ENCODE results near the gene CATSPERZ. TPM values are rescaled to one million over a fixed set of nuclear protein-coding genes. Genes with fewer than 3 reads are reported as not detected.

CATSPERZ gene
- total and polyA plus RNA-seq, 2 of the 8 experiments (the other 6 are each of a cell fraction or from before 2014, with no cell fraction given): 0.77 TPM; not detected in 1

DNA sequence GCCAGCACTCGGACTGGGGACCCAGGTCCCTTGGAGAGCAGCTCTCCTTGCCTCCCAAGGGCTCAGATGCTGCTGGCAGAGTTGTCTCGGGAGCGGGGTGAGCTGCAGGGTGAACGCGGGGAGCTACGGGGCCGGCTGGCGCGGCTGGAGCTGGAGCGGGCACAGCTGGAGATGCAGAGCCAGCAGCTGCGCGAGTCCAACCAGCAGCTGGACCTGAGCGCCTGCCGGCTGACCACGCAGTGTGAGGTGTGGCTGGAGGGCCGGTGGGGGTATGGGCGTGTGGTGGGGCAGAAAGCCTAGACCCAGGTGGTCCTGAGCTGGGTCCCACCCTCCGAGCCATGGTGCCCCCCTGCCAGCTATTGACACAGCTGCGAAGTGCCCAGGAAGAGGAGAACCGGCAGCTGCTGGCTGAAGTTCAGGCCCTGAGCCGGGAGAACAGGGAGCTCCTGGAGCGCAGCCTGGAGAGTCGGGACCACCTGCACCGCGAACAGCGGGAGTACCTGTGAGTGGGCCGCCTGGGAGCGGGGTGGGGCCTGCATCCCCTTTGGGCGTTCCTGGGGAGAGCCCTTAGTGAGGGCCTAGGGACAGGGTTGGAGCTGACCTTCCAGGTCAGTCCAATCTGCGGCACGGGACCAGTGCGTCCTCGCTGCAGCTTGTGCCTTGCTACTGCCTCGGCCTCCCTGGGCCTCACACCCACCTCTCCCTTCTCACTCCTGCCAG is 53.0 kb downstream of the CATSPERZ start:
- Histone ChIP-seq H3K27me3 (replicated peaks in 1 of 4; ENCODE audit: control insufficient read depth in 3 of 4, extremely low read depth in 1 of 4, insufficient read depth in 3 of 4, low read length in 3 of 4) (no peaks in the 10 kb centered on the region), H2BK20ac (ENCODE audit: low read length) (0 out of 2 replicates have a peak overlapping the region, but pooled peaks have one; percentile 32), H3K9ac (replicated peaks in 1 of 4; ENCODE audit: extremely low read depth in 1 of 4, low read depth in 3 of 4, low read length in 3 of 4) (no peak overlapping the region), H3K56ac (replicated peaks; ENCODE audit: insufficient read length, low read depth, low read length) (no peak overlapping the region), H3K23me2 (ENCODE audit: low read depth, low read length) (no peaks in the 10 kb centered on the region), H3K4me3 (ENCODE audit: extremely low read depth in 1 of 4, insufficient read depth in 2 of 4, low read depth in 3 of 4, low read length in 4 of 4) (no peak overlapping the region), H3K79me2 (ENCODE audit: control insufficient read depth in 1 of 2, insufficient read depth in 2 of 2, low read length in 2 of 2) (no peaks in the 10 kb centered on the region), H3K23ac (ENCODE audit: insufficient read length) (no peak overlapping the region), H2BK5ac (ENCODE audit: low read depth, low read length) (no peak overlapping the region), H4K5ac (ENCODE audit: insufficient read length, low read depth, low read length) (no peak overlapping the region), H4K91ac (replicated peaks; ENCODE audit: insufficient read length, low read length) (no peak overlapping the region), H3K4me1 (replicated peaks in 1 of 4; ENCODE audit: control insufficient read depth in 3 of 4, insufficient read depth in 4 of 4, low read length in 3 of 4) (peaks cover 0 to 25% (median 17%) of the 10 kb centered on the region in 4 experiments; a peak in 6 of 7 replicates), H3K36me3 (ENCODE audit: control insufficient read depth in 2 of 4, insufficient read depth in 4 of 4, low read length in 3 of 4) (no peaks in the 10 kb centered on the region), H4K8ac (ENCODE audit: extremely low read depth, insufficient read depth, low read length) (no peak overlapping the region), H3K9me3 (ENCODE audit: insufficient read depth in 2 of 2, low read depth in 1 of 2, low read length in 1 of 2) (no peaks in the 10 kb centered on the region), H2BK120ac (replicated peaks; ENCODE audit: low read depth, low read length) (no peak overlapping the region), H3K18ac (ENCODE audit: extremely low read depth, low read length) (no peak overlapping the region), H3K27ac (ENCODE audit: low read depth, low read length) (no peak overlapping the region), H2AFZ (ENCODE audit: low read length) (no peak overlapping the region), H2BK15ac (ENCODE audit: low read length) (0 out of 2 replicates have a peak overlapping the region, but pooled peaks have one; percentile 61), H2AK5ac (ENCODE audit: low read depth, low read length) (0 out of 2 replicates have a peak overlapping the region, but pooled peaks have one; percentile 48), H3K79me1 (ENCODE audit: low read depth, low read length) (no peaks in the 10 kb centered on the region), H2BK12ac (ENCODE audit: low read depth, low read length) (no peak overlapping the region; the same call in 1 of the 2 replicates), H3K4ac (replicated peaks; ENCODE audit: insufficient read length, low read depth, low read length) (no peak overlapping the region), H3K14ac (ENCODE audit: insufficient read length) (no peak overlapping the region), H3K4me2 (ENCODE audit: insufficient read depth in 1 of 2, low read depth in 2 of 2, low read length in 2 of 2) (no peak overlapping the region), H4K20me1 (replicated peaks in 1 of 2; ENCODE audit: control insufficient read depth in 1 of 2, insufficient read depth in 2 of 2, low read length in 2 of 2) (no peaks in the 10 kb centered on the region)
- 88% methylated on average over 27 of the region's 34 CpGs; no CpG with 5 or more reads in 1 of the 2 experiments for WGBS, 2 experiments (ENCODE audit: extremely low coverage in 1 of 2, insufficient coverage in 1 of 2, insufficient read length in 1 of 2, insufficient replicate concordance in 2 of 2, low coverage in 1 of 2, low lambda C conversion rate in 2 of 2, missing lambda C conversion rate in 1 of 2)
- ChIA-PET CTCF (ENCODE audit: partially characterized antibody) (interaction anchor here (0.6 to 37.6 kb wide), 16 partner anchors 11 to 297 kb away, joined by 3 to 614 read pairs (median 5); partner anchors contain the start of genes CATSPERZ, CCDC88B, ESRRA and NUDT22), POLR2A (ENCODE audit: partially characterized antibody) (interaction anchor here (0.7 to 6.2 kb wide), 8 partner anchors 9 to 146 kb away, joined by 3 to 47 read pairs (median 4); partner anchors contain the start of genes CCDC88B, FERMT3, PRDX5 and TRMT112)
- no peak for FAIRE-seq
- peak in 1 of 2 experiments; percentile 54 for DNase-seq (ENCODE audit: low read depth in 1 of 2, low spot score in 2 of 2)
- no peak for TF ChIP-seq TCF12 (IDR thresholded peaks at IDR 0.05; ENCODE audit: low read depth, low read length)
- TF ChIP-seq HDAC2 (IDR thresholded peaks at IDR 0.05; ENCODE audit: borderline replicate concordance in 1 of 2, low read depth in 2 of 2, low read length in 2 of 2): no peak
- no peak for TF ChIP-seq BRCA1 (IDR thresholded peaks at IDR 0.05; ENCODE audit: low read depth, low read length)
- TF ChIP-seq PHF8 (conservative IDR thresholded peaks at IDR 0.05; ENCODE audit: low read depth, low read length): no peak
- TF ChIP-seq POLR2A (IDR thresholded peaks at IDR 0.05; ENCODE audit: control extremely low read depth in 1 of 2, low read depth in 2 of 2, low read length in 2 of 2): no peak
- TF ChIP-seq, protein P1, sequence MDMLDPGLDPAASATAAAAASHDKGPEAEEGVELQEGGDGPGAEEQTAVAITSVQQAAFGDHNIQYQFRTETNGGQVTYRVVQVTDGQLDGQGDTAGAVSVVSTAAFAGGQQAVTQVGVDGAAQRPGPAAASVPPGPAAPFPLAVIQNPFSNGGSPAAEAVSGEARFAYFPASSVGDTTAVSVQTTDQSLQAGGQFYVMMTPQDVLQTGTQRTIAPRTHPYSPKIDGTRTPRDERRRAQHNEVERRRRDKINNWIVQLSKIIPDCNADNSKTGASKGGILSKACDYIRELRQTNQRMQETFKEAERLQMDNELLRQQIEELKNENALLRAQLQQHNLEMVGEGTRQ (IDR thresholded peaks at IDR 0.05; ENCODE audit: low read length): no peak
- TF ChIP-seq SIRT6 (IDR thresholded peaks at IDR 0.05; ENCODE audit: low read length): no peak
- no peak for TF ChIP-seq TBP (IDR thresholded peaks at IDR 0.05; ENCODE audit: low read depth, low read length)
- TF ChIP-seq, protein P2, sequence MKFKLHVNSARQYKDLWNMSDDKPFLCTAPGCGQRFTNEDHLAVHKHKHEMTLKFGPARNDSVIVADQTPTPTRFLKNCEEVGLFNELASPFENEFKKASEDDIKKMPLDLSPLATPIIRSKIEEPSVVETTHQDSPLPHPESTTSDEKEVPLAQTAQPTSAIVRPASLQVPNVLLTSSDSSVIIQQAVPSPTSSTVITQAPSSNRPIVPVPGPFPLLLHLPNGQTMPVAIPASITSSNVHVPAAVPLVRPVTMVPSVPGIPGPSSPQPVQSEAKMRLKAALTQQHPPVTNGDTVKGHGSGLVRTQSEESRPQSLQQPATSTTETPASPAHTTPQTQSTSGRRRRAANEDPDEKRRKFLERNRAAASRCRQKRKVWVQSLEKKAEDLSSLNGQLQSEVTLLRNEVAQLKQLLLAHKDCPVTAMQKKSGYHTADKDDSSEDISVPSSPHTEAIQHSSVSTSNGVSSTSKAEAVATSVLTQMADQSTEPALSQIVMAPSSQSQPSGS (IDR thresholded peaks at IDR 0.05; ENCODE audit: low read length): no peak
